HepG2 (cell line): Measurements from ENCODE around the gene ATG4D. TPM values are rescaled to one million over a fixed set of nuclear protein-coding genes. Genes with fewer than 3 reads are reported as not detected.

Experiments
- AKNA ChIP-seq: sonication (generic); formaldehyde crosslinking; IDR thresholded peaks from 2 replicates; pipeline ENCODE4 v1.4.0; 2020; ENCODE audit warnings: missing genetic modification reagents, borderline replicate concordance
- ARNT2 ChIP-seq: sonication (generic); formaldehyde crosslinking; IDR thresholded peaks from 2 replicates; pipeline ENCODE4 v1.8.0; 2022; ENCODE audit warnings: mild to moderate bottlenecking, low read depth, missing genetic modification reagents, moderate library complexity
- ARNTL ChIP-seq: sonication (generic); formaldehyde crosslinking; IDR thresholded peaks from 2 replicates; pipeline ENCODE4 v1.4.0; 2020; ENCODE audit warnings: mild to moderate bottlenecking, missing genetic modification reagents
- ATM ChIP-seq: fragments of 450-650 bp; IDR thresholded peaks from 2 replicates; pipeline ENCODE4 v1.7.1; 2017; ENCODE audit warnings: mild to moderate bottlenecking, borderline replicate concordance
- DR1 ChIP-seq: sonication (generic); formaldehyde crosslinking; IDR thresholded peaks from 2 replicates; pipeline ENCODE4 v1.8.0; 2021; ENCODE audit warnings: mild to moderate bottlenecking, missing genetic modification reagents, inconsistent platforms
- HIVEP1 ChIP-seq: sonication (generic); formaldehyde crosslinking; IDR thresholded peaks from 2 replicates; pipeline ENCODE4 v1.4.0; 2020; ENCODE audit warnings: mild to moderate bottlenecking, missing genetic modification reagents
- HOXA7 ChIP-seq: sonication (generic); formaldehyde crosslinking; IDR thresholded peaks from 2 replicates; pipeline ENCODE4 v1.8.1; 2022; ENCODE audit warnings: mild to moderate bottlenecking, missing genetic modification reagents, moderate library complexity
- NAIF1 ChIP-seq: sonication (generic); formaldehyde crosslinking; IDR thresholded peaks from 2 replicates; pipeline ENCODE4 v1.5.0; 2020; ENCODE audit warnings: mild to moderate bottlenecking, missing genetic modification reagents, borderline replicate concordance
- PHF8 ChIP-seq: sonication (generic); formaldehyde crosslinking; IDR thresholded peaks from 2 replicates; pipeline ENCODE4 v1.5.0; 2020; ENCODE audit warnings: missing genetic modification reagents
- RBAK ChIP-seq: sonication (generic); formaldehyde crosslinking; IDR thresholded peaks from 2 replicates; pipeline ENCODE4 v1.5.1; 2020; ENCODE audit warnings: mild to moderate bottlenecking, missing genetic modification reagents
- RBM39 ChIP-seq: fragments of 200-400 bp; formaldehyde crosslinking; IDR thresholded peaks from one replicate; pipeline ENCODE4 v1.6.1; 2018; ENCODE audit warnings: antibody characterized with exemption, mild to moderate bottlenecking, low read depth, low read length; ENCODE audit not compliant: poor library complexity, severe bottlenecking
- SP5 ChIP-seq: IDR thresholded peaks from 2 replicates; pipeline ENCODE4 v1.6.1; 2016; ENCODE audit warnings: low read depth, borderline replicate concordance
- TCF12 ChIP-seq, 2 experiments: fragments of 450-650 bp in 1 of 2; sonication (generic) in 1 of 2; formaldehyde crosslinking in 1 of 2; IDR thresholded peaks; 2 replicates each; pipeline versions ENCODE4 v1.6.1 to v1.8.0; 2017 to 2022; ENCODE audit warnings: antibody characterized with exemption in 1 of 2, mild to moderate bottlenecking in 1 of 2, missing genetic modification reagents in 1 of 2, moderate library complexity in 1 of 2
- ZFP82 ChIP-seq: sonication (generic); formaldehyde crosslinking; IDR thresholded peaks from 2 replicates; pipeline ENCODE4 v1.5.1; 2020; ENCODE audit warnings: mild to moderate bottlenecking, missing genetic modification reagents, borderline replicate concordance
- ZNF12 ChIP-seq: sonication (generic); formaldehyde crosslinking; IDR thresholded peaks from 2 replicates; pipeline ENCODE4 v1.5.0; 2020; ENCODE audit warnings: missing genetic modification reagents
- ZNF251 ChIP-seq: sonication (generic); formaldehyde crosslinking; IDR thresholded peaks from 2 replicates; pipeline ENCODE4 v1.9.0; 2021; ENCODE audit warnings: mild to moderate bottlenecking, missing genetic modification reagents
- ZNF264 ChIP-seq: sonication (generic); formaldehyde crosslinking; IDR thresholded peaks from 2 replicates; pipeline ENCODE4 v1.4.0; 2020; ENCODE audit warnings: missing genetic modification reagents
- ZNF407 ChIP-seq: sonication (generic); formaldehyde crosslinking; IDR thresholded peaks from one replicate; pipeline ENCODE4 v1.5.1; 2020; ENCODE audit warnings: mild to moderate bottlenecking, missing genetic modification reagents; ENCODE audit errors: not compliant biosample characterization
- polyA plus RNA-seq, 8 experiments: library from polyadenylated mRNA; depleted of rRNA in 3 of 8; stranded (reverse) in 7 of 8; unstranded in 1 of 8; fragments of >200 nt; fragmentation: Illumina TruSeq in 4 of 8; extraction: Trizol in 4 of 8; gene quantifications; 2 replicates each; pipeline versions ENCODE4 v1.2.1 to v1.2.3, GENCODE V29; 2011 to 2016; ENCODE audit warnings: low read depth in 4 of 8, missing spikeins in 1 of 8, mixed read lengths in 1 of 8; ENCODE audit not compliant: insufficient read depth in 1 of 8
- total RNA-seq, 5 experiments: library from RNA; depleted of rRNA; stranded (reverse); fragments of >200 nt; fragmentation: Illumina TruSeq; extraction: Trizol; gene quantifications; 2 replicates each; pipeline ENCODE4 v1.2.3, GENCODE V29; 2016; ENCODE audit warnings: low read depth in 1 of 5

Gene ATG4D
- total and polyA plus RNA-seq, 2 of the 13 experiments (the other 11 are each of a cell fraction or from before 2014, with no cell fraction given) = 17.8 to 19.0 TPM

GRCh38 chr19:10544242-10544752 is 593 bp downstream of the ATG4D start (continued):
- TF ChIP-seq ZNF407 (CRISPR knock-in tag) (no peak), ZNF12 (CRISPR knock-in tag) (no peak), PHF8 (CRISPR knock-in tag) (0 out of 2 replicates have a peak, but pooled peaks have one; percentile 4), HIVEP1 (CRISPR knock-in tag) (no peak; the same call in 1 of the 2 replicates), AKNA (CRISPR knock-in tag) (no peak), RBM39 (peak; percentile 29), ATM (no peak), ZNF264 (no peak), NAIF1 (no peak), SP5 (CRISPR knock-in tag) (no peak), DR1 (CRISPR knock-in tag) (no peak), ARNT2 (CRISPR knock-in tag) (no peak), RBAK (CRISPR knock-in tag) (no peak), ARNTL (CRISPR knock-in tag) (no peak), ZNF251 (CRISPR knock-in tag) (no peak), TCF12 (IDR thresholded peaks at IDR 0.05) (no peak), TCF12 (CRISPR knock-in tag; IDR thresholded peaks at IDR 0.05) (no peak), ZFP82 (CRISPR knock-in tag) (no peak), HOXA7 (CRISPR knock-in tag) (no peak)
